ENCODE measurements around the gene ANKRD18A. TPM values are rescaled to one million over a fixed set of nuclear protein-coding genes. Genes with fewer than 3 reads are reported as not detected.

ANKRD18A gene
- total and polyA plus RNA-seq, 3 experiments from 2014 or later: 0.49 to 2.1 (median 0.79) TPM

DNA sequence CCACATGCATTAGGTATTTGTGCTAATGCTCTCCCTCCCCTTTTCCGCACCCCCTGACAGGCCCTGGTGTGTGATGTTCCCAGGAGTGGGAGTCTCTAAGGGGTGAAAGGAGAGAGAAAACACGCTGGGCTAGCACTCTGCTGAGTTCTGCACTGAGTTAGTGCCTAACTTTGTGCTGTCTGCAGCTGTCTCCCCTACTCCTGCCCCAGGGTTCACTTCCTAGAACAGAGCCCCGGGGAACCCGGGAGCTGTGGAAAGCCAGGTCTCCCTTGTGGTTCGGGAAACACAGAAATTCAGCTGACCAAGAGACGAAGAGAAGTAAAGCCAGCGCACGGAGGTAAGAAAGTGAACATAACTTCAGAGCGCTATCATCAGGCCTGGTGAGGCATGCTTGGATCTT lies 20.7 kb upstream of the ANKRD18A start:
- ChIA-PET CTCF (no interaction called here), POLR2A (no interaction called here)
- Mint-ChIP-seq H3K27ac (no peak overlapping the region), H3K4me1 (no peaks in the 10 kb centered on the region), H3K27me3 (peaks cover 6 to 13% of the 10 kb centered on the region in 2 donors), H3K4me3 (no peak overlapping the region), H3K9me3 (peaks cover 0 to 2% (median 0%) of the 10 kb centered on the region in 5 donors), H3K36me3 (no peaks in the 10 kb centered on the region)
- no peak for DNase-seq
- Histone ChIP-seq H3K27me3 (ENCODE audit: insufficient read depth, low read length, poor library complexity, severe bottlenecking) (no peaks in the 10 kb centered on the region), H3K4me3 (ENCODE audit: low read length) (no peak overlapping the region), H3K4me1 (ENCODE audit: insufficient read depth, low read length) (no peaks in the 10 kb centered on the region), H3K27ac (ENCODE audit: low read depth, low read length) (no peak overlapping the region), H3K9me3 (ENCODE audit: low read length) (no peaks in the 10 kb centered on the region), H3K36me3 (ENCODE audit: insufficient read depth, low read length) (no peaks in the 10 kb centered on the region)

DNA sequence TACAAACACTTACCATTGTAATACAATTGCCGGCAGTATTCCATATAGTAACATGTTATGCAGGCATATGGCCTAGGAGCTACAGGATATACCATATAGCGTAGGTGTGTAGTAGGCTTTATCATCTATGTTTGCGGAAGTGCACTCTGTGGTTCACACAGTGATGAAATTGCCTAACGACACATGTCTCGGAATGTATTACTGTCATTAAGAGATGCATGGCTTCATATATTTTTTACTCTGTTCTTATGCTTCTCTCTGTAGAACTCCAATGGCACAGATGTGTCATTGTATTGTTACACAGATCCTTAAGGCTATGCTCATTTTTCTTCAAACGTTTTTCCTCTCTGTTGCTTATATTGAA lies 19.2 kb upstream of the ANKRD18A start:
- Histone ChIP-seq H3K9me3 (ENCODE audit: low read length) (no peaks in the 10 kb centered on the region), H3K4me3 (ENCODE audit: low read length) (no peak overlapping the region), H3K27ac (ENCODE audit: low read depth, low read length) (no peak overlapping the region), H3K4me1 (ENCODE audit: insufficient read depth, low read length) (no peaks in the 10 kb centered on the region), H3K27me3 (ENCODE audit: insufficient read depth, low read length, poor library complexity, severe bottlenecking) (no peaks in the 10 kb centered on the region), H3K36me3 (ENCODE audit: insufficient read depth, low read length) (no peaks in the 10 kb centered on the region)
- Mint-ChIP-seq H3K36me3 (no peaks in the 10 kb centered on the region), H3K27me3 (peaks cover 8 to 13% of the 10 kb centered on the region in 2 donors), H3K9me3 (no peaks in the 10 kb centered on the region), H3K4me3 (no peak overlapping the region), H3K27ac (no peak overlapping the region), H3K4me1 (no peaks in the 10 kb centered on the region)
- POLR2A ChIA-PET: no interaction called here
- CTCF ChIA-PET: no interaction called here
- DNase-seq: no peak

DNA sequence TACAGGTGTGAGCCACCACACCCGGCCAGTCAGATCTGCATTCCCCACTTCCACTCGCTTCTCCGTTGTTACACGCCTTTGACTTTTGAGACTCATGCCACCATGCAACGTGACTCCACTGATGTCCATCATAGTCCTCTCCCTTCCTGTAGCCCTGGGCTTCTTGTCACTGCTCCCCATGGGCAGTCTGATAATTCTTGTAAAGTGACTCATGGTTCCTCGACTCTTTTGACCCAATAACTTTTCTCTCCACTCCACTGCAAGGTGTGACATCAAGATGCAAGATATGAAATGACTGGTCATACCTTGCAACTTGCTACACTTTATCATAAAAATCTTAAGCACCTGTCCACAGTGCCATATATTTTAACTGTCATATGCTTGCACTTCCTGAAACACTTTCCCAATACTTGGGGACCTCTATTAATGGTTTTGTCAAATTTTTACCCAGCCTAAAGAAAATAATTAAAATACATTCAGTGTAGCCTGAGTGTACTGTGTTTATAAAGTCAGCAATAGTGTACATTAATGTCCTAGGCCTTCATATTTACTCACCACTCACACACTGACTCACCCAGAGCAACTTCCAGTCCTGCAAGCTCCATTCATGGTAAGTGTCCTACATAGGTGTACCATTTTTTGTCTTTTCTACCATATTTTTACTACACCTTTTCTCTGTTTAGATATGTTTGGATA lies 18.6 kb upstream of the ANKRD18A start:
- CTCF ChIA-PET: no interaction called here
- no peak overlapping the region for H3K4me3 ChIP-seq (ENCODE audit: low read length)
- Mint-ChIP-seq H3K27me3 (peaks cover 8 to 13% of the 10 kb centered on the region in 2 donors), H3K4me1 (no peaks in the 10 kb centered on the region), H3K9me3 (no peaks in the 10 kb centered on the region), H3K36me3 (no peaks in the 10 kb centered on the region), H3K27ac (no peak overlapping the region), H3K4me3 (no peak overlapping the region)
- no peaks in the 10 kb centered on the region for H3K36me3 ChIP-seq (ENCODE audit: insufficient read depth, low read length)
- DNase-seq: no peak
- no peaks in the 10 kb centered on the region for H3K27me3 ChIP-seq (ENCODE audit: insufficient read depth, low read length, poor library complexity, severe bottlenecking)
- no peaks in the 10 kb centered on the region for H3K9me3 ChIP-seq (ENCODE audit: low read length)
- H3K4me1 ChIP-seq (ENCODE audit: insufficient read depth, low read length): no peaks in the 10 kb centered on the region
- POLR2A ChIA-PET: no interaction called here
- H3K27ac ChIP-seq (ENCODE audit: low read depth, low read length): no peak overlapping the region

DNA sequence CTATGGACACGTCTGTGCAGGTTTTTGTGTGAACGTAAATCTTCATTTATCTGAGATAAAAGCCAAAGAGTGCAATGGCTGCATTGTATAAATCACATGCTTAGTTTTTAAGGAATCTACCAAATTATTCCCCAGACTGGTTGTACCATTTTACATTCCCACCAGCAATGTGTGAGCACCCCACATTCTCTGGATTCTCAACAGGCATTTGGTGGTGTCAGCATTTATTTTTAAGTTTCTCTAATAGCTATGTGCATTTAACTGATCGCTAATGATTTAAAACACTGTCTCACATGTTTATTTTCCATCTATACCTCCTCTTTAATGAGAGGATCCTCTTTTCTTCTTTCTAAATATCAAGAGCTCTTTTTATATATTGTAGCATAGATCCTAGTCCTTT lies 13.9 kb upstream of the ANKRD18A start:
- Histone ChIP-seq H3K4me3 (ENCODE audit: low read length) (no peak overlapping the region), H3K9me3 (ENCODE audit: low read length) (no peaks in the 10 kb centered on the region), H3K36me3 (ENCODE audit: insufficient read depth, low read length) (no peaks in the 10 kb centered on the region), H3K4me1 (ENCODE audit: insufficient read depth, low read length) (no peaks in the 10 kb centered on the region), H3K27me3 (ENCODE audit: insufficient read depth, low read length, poor library complexity, severe bottlenecking) (no peaks in the 10 kb centered on the region), H3K27ac (ENCODE audit: low read depth, low read length) (no peak overlapping the region)
- ChIA-PET POLR2A (no interaction called here), CTCF (interaction anchor here (1.6 kb wide), 1 partner anchor 13 kb away, joined by 5 read pairs; no protein-coding TSS in a partner anchor)
- Mint-ChIP-seq H3K27me3 (peaks cover 5% of the 10 kb centered on the region in 2 donors), H3K27ac (no peak overlapping the region), H3K9me3 (peaks cover 0 to 2% (median 0%) of the 10 kb centered on the region in 5 donors), H3K4me3 (no peak overlapping the region), H3K4me1 (no peaks in the 10 kb centered on the region), H3K36me3 (no peaks in the 10 kb centered on the region)
- DNase-seq: no peak

DNA sequence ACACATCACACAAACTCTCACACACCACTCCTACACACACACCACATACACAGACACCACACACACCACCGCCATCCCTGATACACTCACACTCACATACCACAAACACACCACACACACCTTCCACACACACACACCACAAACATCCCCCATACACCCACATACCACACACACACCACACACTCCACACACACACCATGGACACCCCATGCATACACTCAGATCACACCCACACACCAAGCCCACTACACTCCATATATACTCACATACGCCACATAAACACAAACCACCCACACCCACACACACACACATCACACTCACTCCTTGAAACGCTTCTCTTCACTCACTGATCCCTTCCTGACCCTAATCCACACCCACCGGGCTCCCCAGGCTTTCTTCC lies 9.1 kb upstream of the ANKRD18A start:
- Mint-ChIP-seq H3K4me1 (peaks cover 0 to 4% (median 0%) of the 10 kb centered on the region in 3 donors), H3K27ac (no peak overlapping the region), H3K9me3 (peaks cover 5 to 19% (median 8%) of the 10 kb centered on the region in 5 donors), H3K36me3 (no peaks in the 10 kb centered on the region), H3K27me3 (peaks cover 15 to 20% of the 10 kb centered on the region in 2 donors), H3K4me3 (no peak overlapping the region)
- ChIA-PET CTCF (no interaction called here), POLR2A (no interaction called here)
- Histone ChIP-seq H3K4me1 (ENCODE audit: insufficient read depth, low read length) (no peaks in the 10 kb centered on the region), H3K4me3 (ENCODE audit: low read length) (no peak overlapping the region), H3K36me3 (ENCODE audit: insufficient read depth, low read length) (no peaks in the 10 kb centered on the region), H3K27me3 (ENCODE audit: insufficient read depth, low read length, poor library complexity, severe bottlenecking) (no peaks in the 10 kb centered on the region), H3K9me3 (ENCODE audit: low read length) (no peaks in the 10 kb centered on the region), H3K27ac (ENCODE audit: low read depth, low read length) (no peak overlapping the region)
- no peak for DNase-seq

DNA sequence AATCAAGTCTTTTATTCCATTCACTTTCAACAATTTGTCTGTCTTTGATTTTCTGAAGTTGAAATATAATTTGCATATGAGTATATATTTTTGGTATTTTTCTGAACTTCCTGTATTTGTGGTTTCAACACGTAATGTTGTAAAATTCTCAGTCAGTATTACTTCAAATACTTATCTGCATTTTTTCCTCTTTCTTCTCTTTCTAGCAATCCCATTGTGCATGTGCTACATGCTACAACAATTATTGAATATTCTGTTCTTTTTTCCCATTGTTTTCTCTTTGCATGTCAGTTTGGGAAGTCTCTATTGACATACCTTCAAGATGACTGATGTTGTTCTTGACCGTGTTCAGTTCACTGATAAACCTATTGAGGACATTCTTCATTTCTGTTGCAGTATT lies 5.6 kb upstream of the ANKRD18A start:
- no peaks in the 10 kb centered on the region for H3K36me3 ChIP-seq (ENCODE audit: insufficient read depth, low read length)
- ChIA-PET CTCF (no interaction called here), POLR2A (no interaction called here)
- Mint-ChIP-seq H3K4me1 (peaks cover 9 to 13% (median 9%) of the 10 kb centered on the region in 3 donors), H3K4me3 (no peak overlapping the region), H3K27me3 (peaks cover 27 to 42% of the 10 kb centered on the region in 2 donors), H3K27ac (no peak overlapping the region), H3K9me3 (peaks cover 7 to 17% (median 11%) of the 10 kb centered on the region in 5 donors), H3K36me3 (no peaks in the 10 kb centered on the region)
- H3K4me1 ChIP-seq (ENCODE audit: insufficient read depth, low read length): no peaks in the 10 kb centered on the region
- no peak overlapping the region for H3K4me3 ChIP-seq (ENCODE audit: low read length)
- DNase-seq: no peak
- H3K9me3 ChIP-seq (ENCODE audit: low read length): no peaks in the 10 kb centered on the region
- no peaks in the 10 kb centered on the region for H3K27me3 ChIP-seq (ENCODE audit: insufficient read depth, low read length, poor library complexity, severe bottlenecking)
- H3K27ac ChIP-seq (ENCODE audit: low read depth, low read length): no peak overlapping the region

DNA sequence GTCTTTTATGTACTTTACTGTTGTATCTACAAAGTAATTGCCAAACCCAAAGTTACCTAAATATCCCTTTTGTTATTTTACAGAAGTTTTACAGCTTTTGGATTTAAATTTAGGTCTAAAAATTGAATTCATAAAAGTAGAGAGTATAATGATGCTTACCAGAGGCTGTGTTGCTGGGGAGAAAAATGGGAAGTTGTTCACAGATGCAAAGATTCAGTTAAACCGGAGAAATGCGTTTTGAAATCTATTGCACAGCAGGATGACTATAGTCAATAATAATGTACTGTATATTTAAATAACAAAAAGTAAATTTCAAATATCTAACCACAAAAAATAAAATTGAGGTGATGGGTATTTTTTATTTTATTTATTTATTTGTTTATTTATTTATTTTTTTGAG lies 2.6 kb upstream of the ANKRD18A start:
- peaks cover 9 to 26% (median 10%) of the 10 kb centered on the region in 3 donors for H3K4me1 Mint-ChIP-seq
- no peaks in the 10 kb centered on the region for H3K4me1 ChIP-seq (ENCODE audit: insufficient read depth, low read length)
- peaks cover 31 to 59% of the 10 kb centered on the region in 2 donors for H3K27me3 Mint-ChIP-seq
- H3K36me3 Mint-ChIP-seq: no peaks in the 10 kb centered on the region
- H3K9me3 ChIP-seq (ENCODE audit: low read length): no peaks in the 10 kb centered on the region
- peak overlapping the region in 6 of 7 donors; percentile 46 to 81 (median 78) for H3K4me3 Mint-ChIP-seq
- H3K27me3 ChIP-seq (ENCODE audit: insufficient read depth, low read length, poor library complexity, severe bottlenecking): no peaks in the 10 kb centered on the region
- H3K36me3 ChIP-seq (ENCODE audit: insufficient read depth, low read length): no peaks in the 10 kb centered on the region
- ChIA-PET CTCF (interaction anchor here (1.1 kb wide), 1 partner anchor 83 kb away, joined by 3 read pairs; no protein-coding TSS in a partner anchor), POLR2A (no interaction called here)
- H3K27ac Mint-ChIP-seq: peak overlapping the region in 1 of 8 donors; percentile 18
- no peak overlapping the region for H3K27ac ChIP-seq (ENCODE audit: low read depth, low read length)
- H3K9me3 Mint-ChIP-seq: peaks cover 7 to 17% (median 11%) of the 10 kb centered on the region in 5 donors
- no peak overlapping the region for H3K4me3 ChIP-seq (ENCODE audit: low read length)
- DNase-seq: no peak

DNA sequence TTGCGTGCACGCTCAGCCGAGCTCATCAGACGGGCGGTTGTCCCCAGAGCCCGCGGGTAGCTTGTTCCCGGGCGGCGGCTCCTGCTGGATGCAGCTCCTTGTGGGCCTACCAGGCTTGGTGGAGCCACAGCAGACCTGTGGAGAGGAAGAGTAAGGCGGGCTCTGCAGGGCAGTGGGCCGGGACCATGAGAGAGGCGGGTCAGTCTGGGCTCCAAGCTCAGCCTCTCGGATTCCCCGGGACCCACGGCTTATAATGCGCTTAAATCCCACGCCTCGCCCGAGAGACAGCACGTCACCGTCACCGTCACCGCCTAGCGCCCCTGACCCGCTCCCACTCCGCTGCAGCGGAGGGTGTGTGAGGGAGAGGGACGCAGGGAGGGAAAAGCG lies 1.9 kb upstream of the ANKRD18A start:
- Histone ChIP-seq H3K27me3 (ENCODE audit: insufficient read depth, low read length, poor library complexity, severe bottlenecking) (no peaks in the 10 kb centered on the region), H3K4me1 (ENCODE audit: insufficient read depth, low read length) (no peaks in the 10 kb centered on the region), H3K4me3 (ENCODE audit: low read length) (peak overlapping the region; percentile 49), H3K9me3 (ENCODE audit: low read length) (no peaks in the 10 kb centered on the region), H3K36me3 (ENCODE audit: insufficient read depth, low read length) (no peaks in the 10 kb centered on the region), H3K27ac (ENCODE audit: low read depth, low read length) (no peak overlapping the region)
- H3K27ac Mint-ChIP-seq: peak overlapping the region in 2 of 8 donors; percentile 18 to 35
- peak overlapping the region; percentile 46 to 81 (median 77) for H3K4me3 Mint-ChIP-seq
- no peak for DNase-seq
- no peaks in the 10 kb centered on the region for H3K36me3 Mint-ChIP-seq
- peaks cover 9 to 26% (median 10%) of the 10 kb centered on the region in 3 donors for H3K4me1 Mint-ChIP-seq
- CTCF ChIA-PET: interaction anchor here (1.1 kb wide), 1 partner anchor 83 kb away, joined by 3 read pairs; no protein-coding TSS in a partner anchor
- H3K27me3 Mint-ChIP-seq: peaks cover 31 to 58% of the 10 kb centered on the region in 2 donors
- POLR2A ChIA-PET: no interaction called here
- peaks cover 7 to 17% (median 11%) of the 10 kb centered on the region in 5 donors for H3K9me3 Mint-ChIP-seq

All from CD8-positive, alpha-beta memory T cell (primary cell).